GM12873 (cell line): ENCODE measurements around the gene TMEM151A.
A peak's percentile ranks its signal among the peaks of the same experiment; 100 is the strongest.

Source experiments
- TF ChIP-seq, protein P1 (sequence below): IDR thresholded peaks from 2 replicates; pipeline ENCODE4 v1.5.1; 2012; ENCODE audit warnings: low read depth, mild to moderate bottlenecking, moderate library complexity, low read length, control low read depth; ENCODE audit not compliant: insufficient read depth; ENCODE audit errors: missing control alignments

The TMEM151A gene

DNA sequence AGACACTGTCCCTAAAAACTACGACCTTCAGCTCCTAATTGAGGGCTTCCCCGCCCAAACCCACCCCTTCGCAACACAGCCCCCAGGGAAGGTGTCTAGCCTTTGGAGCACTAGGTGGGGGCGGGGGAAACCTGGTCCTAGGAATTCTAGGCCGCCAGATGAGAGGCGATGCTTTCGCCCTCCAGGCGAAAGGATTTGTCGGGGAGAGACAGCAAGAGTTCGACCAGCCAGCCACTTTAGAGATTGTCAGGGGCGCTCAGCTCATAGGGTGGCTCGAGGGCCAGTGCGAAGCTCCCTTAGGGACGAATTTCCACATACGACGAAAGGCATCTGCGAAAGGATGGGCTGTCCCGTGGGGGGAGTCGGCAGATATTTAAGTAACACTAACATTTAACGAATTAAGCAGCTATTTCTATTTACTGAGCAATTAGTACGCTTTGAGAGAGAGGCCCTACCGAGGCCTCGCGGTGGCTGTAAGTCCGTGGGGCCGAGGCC, 19.8 kb downstream of the TMEM151A start:
- TF ChIP-seq, protein P1, sequence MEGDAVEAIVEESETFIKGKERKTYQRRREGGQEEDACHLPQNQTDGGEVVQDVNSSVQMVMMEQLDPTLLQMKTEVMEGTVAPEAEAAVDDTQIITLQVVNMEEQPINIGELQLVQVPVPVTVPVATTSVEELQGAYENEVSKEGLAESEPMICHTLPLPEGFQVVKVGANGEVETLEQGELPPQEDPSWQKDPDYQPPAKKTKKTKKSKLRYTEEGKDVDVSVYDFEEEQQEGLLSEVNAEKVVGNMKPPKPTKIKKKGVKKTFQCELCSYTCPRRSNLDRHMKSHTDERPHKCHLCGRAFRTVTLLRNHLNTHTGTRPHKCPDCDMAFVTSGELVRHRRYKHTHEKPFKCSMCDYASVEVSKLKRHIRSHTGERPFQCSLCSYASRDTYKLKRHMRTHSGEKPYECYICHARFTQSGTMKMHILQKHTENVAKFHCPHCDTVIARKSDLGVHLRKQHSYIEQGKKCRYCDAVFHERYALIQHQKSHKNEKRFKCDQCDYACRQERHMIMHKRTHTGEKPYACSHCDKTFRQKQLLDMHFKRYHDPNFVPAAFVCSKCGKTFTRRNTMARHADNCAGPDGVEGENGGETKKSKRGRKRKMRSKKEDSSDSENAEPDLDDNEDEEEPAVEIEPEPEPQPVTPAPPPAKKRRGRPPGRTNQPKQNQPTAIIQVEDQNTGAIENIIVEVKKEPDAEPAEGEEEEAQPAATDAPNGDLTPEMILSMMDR = peak; percentile 85

DNA sequence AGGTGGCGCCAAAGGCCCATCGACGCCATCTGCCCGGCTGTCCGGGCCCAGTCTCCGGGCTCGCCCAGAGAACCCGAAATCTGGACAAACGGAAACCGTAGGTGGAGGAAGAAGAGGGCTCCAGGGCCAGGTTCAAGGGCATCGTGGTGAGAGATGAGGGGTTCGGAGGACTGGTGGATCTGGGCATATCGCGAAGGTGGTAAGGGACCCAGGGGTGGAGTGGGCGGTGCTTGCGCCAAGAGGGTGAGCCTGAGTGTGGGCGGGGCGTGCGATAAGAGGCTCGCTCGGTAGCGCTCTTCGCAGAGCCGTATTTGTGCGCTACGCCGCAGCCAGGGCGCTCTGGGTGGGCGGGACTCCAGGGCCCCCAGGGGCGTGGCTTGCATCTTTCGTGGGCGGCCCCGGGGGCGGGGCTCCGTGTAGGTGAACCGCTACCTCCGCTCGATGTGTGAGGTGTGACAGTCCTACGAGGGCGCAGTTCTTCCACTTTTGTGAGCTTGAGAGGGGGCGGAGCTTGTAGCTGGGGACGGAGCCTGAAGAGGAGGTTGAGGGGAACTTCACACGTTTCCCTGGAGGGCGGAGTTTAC, 20.4 kb downstream of the TMEM151A start:
- TF ChIP-seq, protein P1 = no peak

DNA sequence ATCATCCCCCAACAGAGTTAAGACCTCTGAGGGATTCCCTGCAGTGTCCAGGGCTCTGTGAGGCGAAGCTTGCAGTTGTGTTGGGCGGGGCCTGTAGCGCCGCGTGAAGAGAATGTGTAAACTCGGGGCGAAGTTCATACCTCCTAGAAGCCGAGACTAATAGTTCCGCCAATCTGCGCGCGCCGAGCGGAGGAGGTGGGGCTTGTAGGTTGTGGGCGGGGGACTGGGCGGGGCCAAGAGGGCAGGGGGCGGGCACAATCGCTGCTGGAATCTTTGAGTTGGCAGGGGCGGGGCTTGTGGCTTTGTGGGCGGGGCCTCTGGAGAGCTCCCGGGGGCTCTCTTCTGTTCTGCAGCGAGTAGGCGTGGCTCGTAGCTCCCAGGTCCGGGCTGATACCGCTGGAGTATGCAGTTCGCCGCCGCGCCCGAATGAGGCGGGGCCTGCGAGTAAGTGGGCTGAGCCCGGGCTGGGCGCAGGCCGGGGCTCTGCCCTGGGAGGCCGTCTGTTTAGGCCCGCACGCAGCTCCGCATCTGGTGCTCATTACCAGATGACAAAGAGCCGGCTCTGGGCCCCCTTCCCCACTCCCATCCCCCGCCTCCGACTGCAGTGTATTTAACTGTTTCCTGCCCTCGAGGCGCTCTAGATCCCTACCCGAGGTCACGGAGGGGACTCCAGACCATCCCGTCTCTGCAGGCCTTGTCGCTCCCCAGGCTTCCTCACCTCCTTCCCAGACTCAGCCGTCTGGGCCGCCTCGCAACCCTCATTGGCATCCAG, 21.0 kb downstream of the TMEM151A start:
- TF ChIP-seq, protein P1 = no peak

DNA sequence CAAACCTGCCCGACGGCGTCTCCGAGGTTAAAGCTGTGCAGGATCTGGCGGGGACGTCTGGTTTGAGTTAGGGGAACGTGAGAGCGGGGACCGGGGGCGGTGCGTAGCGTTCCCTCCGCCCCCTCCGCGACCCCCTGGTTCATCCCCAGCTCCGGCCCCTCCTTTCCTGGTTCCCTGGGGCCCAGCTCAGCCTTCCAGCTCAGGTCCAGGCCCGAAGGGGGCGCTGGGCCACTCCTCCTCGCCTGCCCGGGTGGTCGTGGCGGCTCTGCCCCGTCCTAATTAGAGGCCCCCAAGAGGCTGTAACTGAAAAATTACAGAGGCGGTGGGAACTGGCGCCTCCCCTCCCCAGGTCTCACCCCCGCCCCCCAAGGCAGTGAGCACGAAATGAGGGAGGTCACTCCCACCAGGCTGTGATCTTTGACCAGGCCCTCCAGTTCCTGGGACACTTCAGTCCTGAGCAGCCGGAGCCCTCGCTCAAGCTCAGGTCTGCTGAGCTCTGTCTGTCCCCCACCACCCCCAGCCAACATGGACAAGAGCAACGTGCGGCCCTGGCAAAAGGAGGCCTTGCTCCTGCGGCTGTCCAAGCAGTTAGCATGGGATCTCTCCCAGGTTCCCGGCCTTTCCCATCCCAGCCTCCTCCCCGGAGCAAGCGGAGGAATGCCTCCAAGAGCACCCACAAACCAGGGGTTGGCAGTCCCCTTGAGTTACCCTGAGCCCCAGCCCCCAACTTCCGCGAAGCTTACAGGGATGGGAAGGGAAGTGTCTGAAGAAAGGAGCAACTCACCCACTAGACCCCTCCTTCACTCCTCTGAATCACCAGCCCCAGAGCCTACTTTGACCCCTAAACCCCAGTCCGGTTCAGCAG, 21.9 kb downstream of the TMEM151A start:
- TF ChIP-seq, protein P1 = no peak

DNA sequence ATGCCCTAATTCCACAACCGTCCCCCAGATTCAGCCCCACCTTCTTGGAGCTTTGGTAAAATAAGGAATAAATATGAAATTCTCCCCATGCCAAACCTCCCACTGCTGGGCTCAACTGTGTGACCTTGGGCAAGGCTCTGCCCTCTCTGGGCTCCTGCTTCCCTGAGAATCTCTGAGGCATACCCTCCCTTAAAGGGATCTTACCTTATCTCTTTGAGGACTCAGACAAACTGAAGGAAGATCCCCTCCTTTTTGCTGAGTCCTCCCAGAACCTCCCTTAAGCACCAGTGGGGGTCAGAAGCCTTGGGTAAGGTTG, 22.4 kb downstream of the TMEM151A start:
- TF ChIP-seq, protein P1 = no peak

DNA sequence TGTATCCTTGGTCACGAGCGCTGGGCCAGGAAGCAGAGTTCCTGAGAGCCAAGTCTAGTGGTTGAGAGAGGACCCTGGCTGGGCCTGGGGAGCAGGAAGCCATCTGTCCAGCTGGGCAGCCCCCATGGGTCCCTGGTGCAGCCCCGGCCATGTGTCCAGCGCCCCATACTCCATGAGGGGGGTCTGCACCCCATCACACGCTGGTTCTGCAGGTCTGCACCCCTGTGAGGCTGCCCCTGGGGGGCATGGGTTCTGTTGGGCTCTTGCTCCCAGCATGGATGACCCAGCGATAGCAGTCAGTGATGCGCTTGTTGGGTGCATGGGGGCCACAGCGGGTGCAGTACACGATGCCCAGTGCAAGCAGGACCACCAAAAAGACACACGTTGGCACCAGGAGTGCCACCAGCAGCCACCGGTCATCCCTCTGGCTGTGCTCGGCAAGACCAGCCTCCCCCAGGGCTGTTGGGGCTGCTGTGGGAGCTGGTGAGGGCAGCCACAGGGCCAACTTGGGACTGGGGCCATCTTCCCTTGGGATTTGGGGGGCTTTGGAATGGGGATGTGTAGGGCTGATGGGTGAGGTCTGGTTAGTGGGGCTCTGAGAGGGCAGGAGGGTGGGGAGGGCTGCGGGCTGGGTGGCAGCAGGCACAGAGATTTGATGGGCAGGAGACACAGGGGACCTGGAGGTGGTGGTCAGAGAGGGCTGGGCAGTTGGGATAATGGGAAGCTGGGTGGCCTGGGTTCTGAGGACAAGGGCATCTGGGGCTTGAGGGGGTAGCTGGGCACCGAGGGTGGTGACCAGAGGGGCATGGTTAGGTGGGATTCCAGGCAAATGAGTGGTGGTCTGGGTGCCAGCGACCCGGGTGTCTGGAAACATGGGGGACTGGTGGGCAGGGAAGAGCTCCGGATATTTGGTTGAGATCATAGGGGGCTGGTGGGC, 23.1 kb downstream of the TMEM151A start:
- TF ChIP-seq, protein P1 = no peak
